ENCODE measurements around the gene BCL6. TPM values are rescaled to one million over a fixed set of nuclear protein-coding genes. Genes with fewer than 3 reads are reported as not detected.

BCL6 gene
- total RNA-seq, 1 donor from 2014 or later, result 82.1 TPM

- no peak for DNase-seq
- ATAC-seq (ENCODE audit: poor library complexity), result no peak
- intact Hi-C loops (cut with DNase I), result no loop called here
These were observed 19.5 kb downstream of the BCL6 start for GRCh38 chr3:187725653-187726370.

GRCh38 chr3:187725224-187725623, 20.0 kb downstream of the BCL6 start:
- no peak for DNase-seq
- no peak for ATAC-seq (ENCODE audit: poor library complexity)
- intact Hi-C loops (cut with DNase I), result no loop called here

GRCh38 chr3:187722206-187722612, 23.1 kb downstream of the BCL6 start:
- DNase-seq, result no peak
- ATAC-seq (ENCODE audit: poor library complexity), result no peak
- intact Hi-C loops (cut with DNase I), result no loop called here

DNA sequence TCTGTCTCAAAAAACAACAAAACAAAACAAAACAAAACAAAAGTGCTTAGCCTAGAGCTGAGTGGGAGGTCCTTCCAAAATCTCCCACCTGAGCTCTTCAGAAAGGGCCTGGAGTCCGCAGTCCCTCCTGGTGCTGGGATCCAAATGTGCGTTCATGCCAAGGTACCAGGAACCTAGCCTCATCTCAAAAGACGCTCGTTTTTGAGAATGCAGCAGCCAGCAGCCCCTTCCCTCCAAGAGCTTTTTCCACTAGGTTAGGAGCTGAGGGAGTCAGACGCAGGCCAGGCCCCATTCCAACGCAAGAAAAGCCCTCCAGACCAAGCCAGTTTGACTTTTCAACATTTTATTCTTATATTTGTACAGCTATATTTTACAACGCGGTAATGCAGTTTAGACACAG, 24.2 kb downstream of the BCL6 start:
- intact Hi-C loops (cut with DNase I), result no loop called here
- no peak for DNase-seq

DNA sequence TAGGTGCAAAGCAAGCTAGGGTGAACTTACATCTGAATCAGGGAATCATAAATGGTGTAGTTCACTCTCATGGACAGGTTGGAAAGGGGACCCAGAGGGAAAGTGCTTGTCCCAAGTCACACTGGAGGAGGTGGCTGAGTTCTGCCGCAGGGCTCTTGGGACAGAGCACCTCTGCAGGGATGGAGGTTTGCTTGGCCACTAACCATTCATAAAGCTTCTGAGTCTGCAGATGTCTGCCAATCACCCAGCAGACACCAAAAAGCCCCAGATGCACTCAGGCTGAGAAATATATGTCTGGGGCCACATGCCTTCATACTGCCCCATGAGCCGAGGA, 25.0 kb downstream of the BCL6 start:
- intact Hi-C loops (cut with DNase I), result no loop called here
- ATAC-seq (ENCODE audit: poor library complexity) (peak; percentile 34), DNase-seq (no peak)

More for the DNA sequence above, 24.2 kb downstream of the BCL6 start:
- no peak for ATAC-seq (ENCODE audit: poor library complexity)

DNA sequence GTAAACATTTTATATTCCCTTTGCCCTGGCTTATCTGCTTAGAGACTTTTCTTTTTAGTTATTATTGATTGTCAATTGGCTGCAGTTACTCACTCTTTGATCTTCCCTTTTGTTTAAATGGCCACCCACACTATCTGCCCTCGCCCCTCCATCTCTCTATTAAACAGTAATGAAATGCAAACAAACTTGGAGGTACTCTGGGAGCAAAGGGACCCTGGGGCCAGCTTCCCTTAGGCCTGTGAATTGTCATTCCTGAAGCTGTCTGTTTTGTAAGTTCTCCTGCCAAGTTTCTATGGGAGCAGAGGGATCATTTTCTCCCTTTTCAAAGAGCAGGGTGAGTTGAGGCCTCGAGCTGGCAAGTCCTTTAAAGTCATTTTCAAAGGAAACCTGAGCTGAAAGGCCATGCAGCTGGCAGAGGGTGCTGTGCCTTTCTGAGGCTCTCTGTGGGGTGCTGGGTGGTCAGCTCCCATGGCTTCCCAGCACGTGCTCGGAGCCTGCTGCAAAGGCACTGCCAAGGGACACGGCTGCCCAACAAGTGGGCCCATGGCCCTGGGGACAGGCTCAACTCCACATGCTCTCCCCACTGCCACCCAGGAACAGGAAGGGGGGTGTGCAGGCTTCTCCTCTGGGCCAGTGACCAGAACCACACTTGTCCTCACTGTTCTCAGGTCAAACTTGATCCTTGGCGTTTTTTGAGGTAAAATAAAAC, 25.5 kb downstream of the BCL6 start:
- DNase-seq, result no peak
- peak; percentile 56 for ATAC-seq (ENCODE audit: poor library complexity)
- intact Hi-C loops (cut with DNase I), result loop anchor here (10.0 kb wide), 2 partner anchors 405 to 495 kb away; no protein-coding TSS in a partner anchor

- ATAC-seq (ENCODE audit: poor library complexity) (no peak), DNase-seq (no peak)
- intact Hi-C loops (cut with DNase I), result loop anchor here (10.0 kb wide), 2 partner anchors 404 to 494 kb away; no protein-coding TSS in a partner anchor
These were observed 26.5 kb downstream of the BCL6 start for GRCh38 chr3:187718802-187719201.

DNA sequence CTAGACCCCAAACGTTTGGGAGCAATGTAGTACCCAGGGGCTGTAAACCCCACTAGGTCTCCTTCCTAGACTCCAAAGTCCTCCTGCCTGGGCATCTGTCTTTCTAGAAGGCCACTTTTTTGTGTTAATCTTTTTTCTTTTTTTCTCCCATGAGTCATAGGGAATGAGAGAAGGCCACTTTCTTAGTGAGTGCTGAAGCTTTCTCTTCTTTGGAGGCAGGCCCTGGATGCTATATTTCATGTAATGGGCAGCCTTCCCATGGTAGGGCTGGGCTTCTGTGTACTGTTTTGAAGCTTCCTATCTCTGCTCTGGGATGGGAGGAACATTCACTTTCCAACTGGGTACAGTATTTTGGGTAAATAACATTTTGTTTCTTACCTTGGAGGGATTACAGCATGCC, 27.7 kb downstream of the BCL6 start:
- ATAC-seq (ENCODE audit: poor library complexity) (no peak), DNase-seq (no peak)
- intact Hi-C loops (cut with DNase I), result loop anchor here (10.0 kb wide), 2 partner anchors 403 to 493 kb away; no protein-coding TSS in a partner anchor

DNA sequence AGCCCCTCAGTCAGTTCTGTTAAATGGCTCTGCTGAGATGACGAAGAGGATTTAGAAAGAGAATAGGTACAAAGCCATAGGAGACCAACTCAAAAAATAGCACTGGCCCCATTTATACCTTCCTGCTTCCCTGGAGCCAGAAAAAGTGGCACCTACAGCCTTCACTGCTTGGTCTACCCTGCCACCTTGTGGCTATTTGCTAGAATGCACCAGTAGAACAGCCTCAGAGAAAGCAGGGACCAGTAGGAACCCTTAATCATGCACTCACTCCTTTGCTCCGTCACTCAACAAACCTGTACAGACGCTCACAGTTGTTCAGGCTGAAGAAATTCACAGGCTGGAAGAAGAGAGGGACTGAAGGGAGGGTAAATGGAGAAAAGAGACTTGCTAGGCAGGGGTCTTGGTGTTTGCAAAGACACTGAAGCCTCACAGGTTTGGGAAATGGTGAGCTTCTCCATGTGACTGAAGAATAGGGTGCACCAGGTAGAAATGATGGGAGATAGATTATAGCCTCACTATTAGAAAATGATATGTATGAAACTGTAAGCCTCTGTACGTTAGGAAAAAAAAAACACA, 30.8 kb downstream of the BCL6 start:
- ATAC-seq (ENCODE audit: poor library complexity) (peak; percentile 90), DNase-seq (no peak)
- intact Hi-C loops (cut with DNase I), result loop anchor here (10.0 kb wide), 2 partner anchors 400 to 490 kb away; no protein-coding TSS in a partner anchor

DNA sequence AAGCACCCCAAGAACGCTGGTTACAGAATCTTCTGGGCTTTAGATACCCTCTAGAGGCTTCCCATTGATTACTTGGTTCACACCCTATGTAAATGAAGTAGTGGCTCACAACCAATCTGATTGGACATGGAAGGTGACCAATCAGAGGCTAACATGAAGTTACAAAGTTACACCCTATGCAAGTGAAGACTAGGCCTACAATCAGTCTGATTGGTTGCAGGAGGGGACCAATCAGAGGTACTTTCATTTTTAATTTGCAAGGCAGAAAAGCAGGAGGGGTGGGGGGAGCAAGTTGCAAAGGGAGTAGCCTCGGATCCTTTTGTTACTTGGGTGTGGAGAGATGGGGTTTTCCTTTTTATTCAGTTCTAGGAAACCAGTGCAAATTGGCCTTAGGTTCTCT, 31.8 kb downstream of the BCL6 start:
- intact Hi-C loops (cut with DNase I), result loop anchor here (10.0 kb wide), 2 partner anchors 399 to 489 kb away; no protein-coding TSS in a partner anchor
- ATAC-seq (ENCODE audit: poor library complexity), result peak; percentile 53
- no peak for DNase-seq

GRCh38 chr3:187709155-187709554, 36.1 kb downstream of the BCL6 start:
- intact Hi-C loops (cut with DNase I), result no loop called here
- ATAC-seq (ENCODE audit: poor library complexity), result no peak
- no peak for DNase-seq

DNA sequence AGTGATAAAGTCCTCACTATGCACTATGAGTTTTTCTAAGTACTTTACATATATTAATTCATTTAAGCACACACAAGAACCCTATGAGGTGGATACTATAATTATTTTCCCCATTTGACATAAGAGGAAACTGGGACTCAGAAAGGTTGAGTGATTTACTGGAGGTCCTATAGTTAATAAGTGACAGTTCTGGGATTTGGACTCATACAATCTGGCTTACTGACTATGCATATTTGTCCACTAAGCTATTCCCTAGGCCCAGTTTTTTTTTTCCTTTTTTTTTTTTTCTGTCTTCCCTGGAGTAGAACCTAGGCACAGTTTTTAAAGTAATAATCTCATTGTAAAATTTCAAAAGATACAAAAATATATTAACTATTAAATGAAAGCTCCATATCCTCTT, 36.6 kb downstream of the BCL6 start:
- intact Hi-C loops (cut with DNase I), result no loop called here
- ATAC-seq (ENCODE audit: poor library complexity) (no peak), DNase-seq (no peak)

- intact Hi-C loops (cut with DNase I), result no loop called here
- DNase-seq, result peak; percentile 58
These were observed 38.3 kb downstream of the BCL6 start for GRCh38 chr3:187706971-187707370.

DNA sequence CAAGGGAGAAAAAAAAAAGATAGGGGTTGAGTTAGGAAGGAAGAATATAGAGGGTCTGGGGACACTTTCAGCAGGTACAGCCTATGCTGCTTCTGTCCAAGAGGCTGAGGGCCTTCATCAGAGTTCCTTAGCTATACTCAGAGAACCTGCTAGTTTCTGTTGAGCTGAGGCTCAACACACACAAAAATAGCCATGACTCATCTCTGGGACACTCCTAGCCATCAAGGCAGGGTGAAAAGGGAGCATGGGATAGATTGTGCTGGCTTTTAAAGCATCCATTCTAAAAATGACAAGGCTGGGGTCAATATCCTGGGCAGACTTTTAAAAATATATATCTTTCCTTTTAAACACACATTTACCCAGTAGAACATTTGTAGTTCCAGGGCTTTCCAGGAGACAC, 40.1 kb downstream of the BCL6 start:
- DNase-seq (no peak), ATAC-seq (ENCODE audit: poor library complexity) (peak; percentile 71)
- intact Hi-C loops (cut with DNase I), result no loop called here

More at GRCh38 chr3:187706971-187707370, 38.3 kb downstream of the BCL6 start:
- ATAC-seq (ENCODE audit: poor library complexity), result no peak

- intact Hi-C loops (cut with DNase I), result no loop called here
- no peak for ATAC-seq (ENCODE audit: poor library complexity)
- DNase-seq, result no peak
These were observed 42.7 kb downstream of the BCL6 start, which contains the start of gene RTP2 for GRCh38 chr3:187702507-187703033. Gene RTP2, minus strand, starts transcription at chr3:187702557. Its CDS starts 429 bp downstream, at chr3:187702128.

DNA sequence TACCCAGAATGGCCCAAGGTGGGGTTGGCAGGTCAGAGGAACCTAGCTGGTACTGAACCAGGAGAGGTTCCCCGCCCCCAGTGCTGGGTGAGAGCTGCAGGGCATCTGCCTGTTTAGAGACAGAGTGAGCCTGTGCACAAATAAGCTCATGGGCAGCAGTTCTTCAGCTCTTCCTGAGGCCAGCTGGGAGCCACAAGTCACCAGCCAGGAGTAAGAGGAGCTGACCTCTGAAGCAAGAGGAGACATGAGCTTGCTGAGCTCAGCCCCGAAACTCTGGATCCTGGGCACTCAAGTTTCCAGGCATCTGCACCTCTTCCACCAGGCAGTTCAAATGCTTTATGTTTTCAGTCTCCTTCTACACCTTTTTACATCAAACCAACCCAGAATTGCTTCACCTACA, 45.0 kb downstream of the BCL6 start:
- DNase-seq, result no peak
- ATAC-seq (ENCODE audit: poor library complexity), result no peak
- intact Hi-C loops (cut with DNase I), result no loop called here

DNA sequence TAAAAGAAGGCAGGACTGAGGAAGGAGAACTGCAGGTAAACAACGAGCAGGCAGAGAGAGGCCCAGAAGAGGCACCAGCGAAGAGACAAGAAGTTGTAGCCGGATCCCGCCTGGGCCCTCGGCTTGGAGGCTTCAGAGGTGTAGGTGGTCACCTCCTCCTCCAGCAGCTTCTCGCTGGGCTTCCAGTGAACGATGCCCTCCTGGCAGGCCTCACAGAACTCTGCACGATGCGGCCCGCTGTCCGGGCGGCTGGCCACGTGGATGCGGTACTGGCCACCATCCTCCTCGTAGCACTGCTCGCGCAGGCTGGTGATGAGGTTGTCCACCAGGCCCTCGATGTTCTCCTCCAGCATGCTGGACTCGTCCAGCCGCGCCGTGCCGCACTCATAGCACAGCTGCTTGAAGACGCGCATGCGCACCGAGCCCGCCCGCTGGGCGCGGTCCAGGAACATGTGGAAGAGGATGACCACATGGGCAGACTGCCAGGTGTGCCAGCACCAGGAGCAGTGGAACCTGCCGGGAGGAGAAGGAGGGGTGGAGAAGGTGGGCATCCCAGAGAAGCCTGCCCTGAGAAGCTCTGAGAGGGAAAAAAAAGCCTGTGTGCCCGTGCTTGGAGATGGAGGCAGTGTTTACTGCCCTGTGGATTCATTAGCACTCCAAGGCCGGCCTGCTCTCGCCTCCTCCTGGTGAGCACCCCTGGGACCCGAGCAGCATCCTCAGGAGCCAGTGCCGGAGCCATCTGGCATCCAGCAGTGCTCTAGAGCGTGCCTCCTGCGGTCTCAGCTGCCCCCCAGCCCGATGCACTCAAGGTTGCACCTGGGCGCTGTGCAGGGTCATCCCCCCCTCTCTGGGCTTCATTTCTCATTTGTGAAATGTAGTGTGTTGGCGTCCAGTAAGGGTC, 46.5 kb downstream of the BCL6 start:
- DNase-seq (no peak), ATAC-seq (ENCODE audit: poor library complexity) (no peak)
- intact Hi-C loops (cut with DNase I), result no loop called here

DNA sequence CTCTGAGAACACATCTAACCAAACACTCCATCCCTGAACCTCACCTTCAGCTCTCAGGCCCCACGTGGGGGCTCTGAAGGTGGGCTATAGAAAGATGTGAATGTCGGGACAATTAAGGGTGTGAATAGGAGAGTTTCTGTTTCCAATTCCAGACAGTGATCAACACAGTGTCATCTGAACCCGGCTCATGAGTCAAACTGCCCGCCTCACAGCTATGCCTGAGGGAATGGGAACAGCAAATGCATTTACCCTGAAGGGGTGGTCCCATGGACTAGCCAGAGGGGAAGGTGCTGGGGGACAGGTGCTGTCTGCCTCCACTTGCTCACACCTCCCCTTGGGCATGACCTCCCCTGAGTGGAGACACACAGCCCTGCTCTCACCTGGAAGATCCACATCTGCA, 49.2 kb downstream of the BCL6 start:
- no peak for ATAC-seq (ENCODE audit: poor library complexity)

More for the DNA sequence above, 49.2 kb downstream of the BCL6 start:
- DNase-seq, result no peak
- intact Hi-C loops (cut with DNase I), result no loop called here

Measured in Right ventricle myocardium superior (tissue), 1 donor.